Skeletal muscle tissue (tissue), 4 donors: ENCODE data around the gene LAP3. TPM values are rescaled to one million over a fixed set of nuclear protein-coding genes. Genes with fewer than 3 reads are reported as not detected.

Experiments
- H3K27ac ChIP-seq: one replicate; pipeline ENCODE4 v1.7.0; 2013; ENCODE audit warnings: mild to moderate bottlenecking, low read depth, low read length, inconsistent platforms
- H3K27me3 ChIP-seq, 3 donors: one replicate each; pipeline ENCODE4 v1.7.0; 2013; ENCODE audit warnings: low read length in 3 of 3; ENCODE audit not compliant: control insufficient read depth in 3 of 3, insufficient read depth in 3 of 3
- H3K36me3 ChIP-seq, 3 donors: one replicate each; pipeline ENCODE4 v1.7.0; 2013; ENCODE audit warnings: low read length in 3 of 3; ENCODE audit not compliant: control insufficient read depth in 3 of 3, insufficient read depth in 3 of 3
- H3K4me1 ChIP-seq, 3 donors: one replicate each; pipeline ENCODE4 v1.7.0; 2013; ENCODE audit warnings: low read length in 3 of 3, mild to moderate bottlenecking in 3 of 3; ENCODE audit not compliant: control insufficient read depth in 3 of 3, insufficient read depth in 3 of 3
- H3K4me3 ChIP-seq, 3 donors: one replicate each; pipeline ENCODE4 v1.7.0; 2013; ENCODE audit warnings: low read length in 3 of 3
- H3K9ac ChIP-seq, 3 donors: one replicate each; pipeline ENCODE4 v1.7.0; 2013; ENCODE audit warnings: low read length in 3 of 3, mild to moderate bottlenecking in 3 of 3, moderate library complexity in 2 of 3, low read depth in 1 of 3
- H3K9me3 ChIP-seq, 3 donors: one replicate each; pipeline ENCODE4 v1.7.0; 2013; ENCODE audit warnings: low read length in 3 of 3; ENCODE audit not compliant: control insufficient read depth in 3 of 3
- total RNA-seq: library from RNA; depleted of rRNA; stranded (reverse); fragments of >200 nt; gene quantifications from one replicate; pipeline ENCODE4 v1.2.3, GENCODE V29; 2014
- donor health status: Osteomylitis.

Gene LAP3
- total RNA-seq, 1 donor from 2014 or later, result 76.7 TPM

- no peak overlapping the region for H3K4me3 ChIP-seq
- H3K27ac ChIP-seq, result no peak overlapping the region
- H3K9me3 ChIP-seq, result no peaks in the 10 kb centered on the region
- no peak overlapping the region for H3K9ac ChIP-seq
- peaks cover 14 to 39% (median 38%) of the 10 kb centered on the region in 3 donors for H3K36me3 ChIP-seq
- H3K27me3 ChIP-seq, result no peaks in the 10 kb centered on the region
- H3K4me1 ChIP-seq, result no peaks in the 10 kb centered on the region
Observed at GRCh38 chr4:17635056-17635455, 58.1 kb downstream of the LAP3 start.

GRCh38 chr4:17636341-17636695 is 59.3 kb downstream of the LAP3 start:
- Histone ChIP-seq H3K4me1 (no peaks in the 10 kb centered on the region), H3K9ac (no peak overlapping the region), H3K9me3 (no peaks in the 10 kb centered on the region), H3K27me3 (no peaks in the 10 kb centered on the region), H3K36me3 (peaks cover 11 to 35% (median 27%) of the 10 kb centered on the region in 3 donors), H3K4me3 (no peak overlapping the region), H3K27ac (no peak overlapping the region)

GRCh38 chr4:17636696-17637622 is 60.0 kb downstream of the LAP3 start:
- H3K9me3 ChIP-seq, result no peaks in the 10 kb centered on the region
- H3K27ac ChIP-seq, result no peak overlapping the region
- H3K4me1 ChIP-seq, result no peaks in the 10 kb centered on the region
- no peak overlapping the region for H3K9ac ChIP-seq
- H3K4me3 ChIP-seq, result no peak overlapping the region
- peaks cover 11 to 30% (median 23%) of the 10 kb centered on the region in 3 donors for H3K36me3 ChIP-seq
- H3K27me3 ChIP-seq, result no peaks in the 10 kb centered on the region

GRCh38 chr4:17639136-17639535 is 62.1 kb downstream of the LAP3 start:
- Histone ChIP-seq H3K4me1 (no peaks in the 10 kb centered on the region), H3K27me3 (no peaks in the 10 kb centered on the region), H3K27ac (no peak overlapping the region), H3K4me3 (no peak overlapping the region), H3K9me3 (no peaks in the 10 kb centered on the region), H3K9ac (no peak overlapping the region), H3K36me3 (peaks cover 2 to 13% (median 3%) of the 10 kb centered on the region in 3 donors)

- Histone ChIP-seq H3K27me3 (no peaks in the 10 kb centered on the region), H3K9me3 (no peaks in the 10 kb centered on the region), H3K4me3 (no peak overlapping the region), H3K4me1 (no peaks in the 10 kb centered on the region), H3K36me3 (peaks cover 0 to 4% (median 0%) of the 10 kb centered on the region in 3 donors), H3K27ac (no peak overlapping the region), H3K9ac (no peak overlapping the region)
Observed at GRCh38 chr4:17642398-17642783, 65.4 kb downstream of the LAP3 start.

- H3K27me3 ChIP-seq, result no peaks in the 10 kb centered on the region
- H3K36me3 ChIP-seq, result no peaks in the 10 kb centered on the region
- H3K9me3 ChIP-seq, result no peaks in the 10 kb centered on the region
- peaks cover 5 to 10% (median 5%) of the 10 kb centered on the region in 3 donors for H3K4me1 ChIP-seq
- H3K9ac ChIP-seq, result no peak overlapping the region
- H3K4me3 ChIP-seq, result no peak overlapping the region
- no peak overlapping the region for H3K27ac ChIP-seq
Observed at GRCh38 chr4:17646693-17647092, 69.7 kb downstream of the LAP3 start.

GRCh38 chr4:17647176-17647806 is 70.3 kb downstream of the LAP3 start:
- H3K9ac ChIP-seq, result no peak overlapping the region

GRCh38 chr4:17647927-17648326 is 70.9 kb downstream of the LAP3 start:
- Histone ChIP-seq H3K9me3 (no peaks in the 10 kb centered on the region), H3K4me1 (peaks cover 5 to 10% (median 5%) of the 10 kb centered on the region in 3 donors), H3K36me3 (peaks cover 0 to 5% (median 0%) of the 10 kb centered on the region in 3 donors), H3K27me3 (no peaks in the 10 kb centered on the region), H3K27ac (no peak overlapping the region), H3K9ac (no peak overlapping the region), H3K4me3 (no peak overlapping the region)

More at GRCh38 chr4:17647176-17647806, 70.3 kb downstream of the LAP3 start:
- H3K27me3 ChIP-seq, result no peaks in the 10 kb centered on the region
- H3K4me3 ChIP-seq, result no peak overlapping the region
- H3K27ac ChIP-seq, result no peak overlapping the region
- H3K4me1 ChIP-seq, result peaks cover 5 to 10% (median 5%) of the 10 kb centered on the region in 3 donors
- H3K36me3 ChIP-seq, result no peaks in the 10 kb centered on the region
- H3K9me3 ChIP-seq, result no peaks in the 10 kb centered on the region

- peak overlapping the region in 1 of 3 donors; percentile 40 for H3K9ac ChIP-seq
- peak overlapping the region in 2 of 3 donors; percentile 31 to 35 for H3K4me3 ChIP-seq
- H3K36me3 ChIP-seq, result peaks cover 0 to 8% (median 0%) of the 10 kb centered on the region in 3 donors
- no peak overlapping the region for H3K27ac ChIP-seq
- no peaks in the 10 kb centered on the region for H3K9me3 ChIP-seq
- peaks cover 5 to 10% (median 5%) of the 10 kb centered on the region in 3 donors for H3K4me1 ChIP-seq
- no peaks in the 10 kb centered on the region for H3K27me3 ChIP-seq
Observed at GRCh38 chr4:17650406-17650805, 73.4 kb downstream of the LAP3 start.

- no peaks in the 10 kb centered on the region for H3K27me3 ChIP-seq
- H3K4me1 ChIP-seq, result peaks cover 5 to 10% (median 5%) of the 10 kb centered on the region in 3 donors
- peaks cover 0 to 8% (median 0%) of the 10 kb centered on the region in 3 donors for H3K36me3 ChIP-seq
- no peak overlapping the region for H3K27ac ChIP-seq
- no peak overlapping the region for H3K4me3 ChIP-seq
- H3K9me3 ChIP-seq, result no peaks in the 10 kb centered on the region
- H3K9ac ChIP-seq, result no peak overlapping the region
Observed at GRCh38 chr4:17654701-17655100, 77.7 kb downstream of the LAP3 start.
